Nephron progenitor cell (in vitro differentiated cells): ENCODE results near the gene ULK4.

Source experiments
- DNase-seq: peaks from one replicate; pipeline ENCODE4 v3.0.0; 2021
- H3K27ac Mint-ChIP-seq: 2 replicates; pipeline ENCODE4 v1.8.0; 2021; ENCODE audit warnings: mild to moderate bottlenecking, moderate library complexity, mixed read lengths
- H3K27me3 Mint-ChIP-seq: 2 replicates; pipeline ENCODE4 v1.8.0; 2021; ENCODE audit warnings: mild to moderate bottlenecking, low read depth, mixed read lengths; ENCODE audit not compliant: poor library complexity
- H3K36me3 Mint-ChIP-seq: 2 replicates; pipeline ENCODE4 v1.8.0; 2021; ENCODE audit warnings: low read depth, mixed read lengths
- H3K4me1 Mint-ChIP-seq: 2 replicates; pipeline ENCODE4 v1.8.0; 2021; ENCODE audit warnings: mixed read lengths
- H3K4me3 Mint-ChIP-seq: 2 replicates; pipeline ENCODE4 v1.8.0; 2021; ENCODE audit warnings: mild to moderate bottlenecking, moderate library complexity, mixed read lengths
- H3K9me3 Mint-ChIP-seq: 2 replicates; pipeline ENCODE4 v1.8.0; 2021; ENCODE audit warnings: mild to moderate bottlenecking, moderate library complexity, mixed read lengths
- TF ChIP-seq, protein P1 (sequence below): fragments of 200-600 bp; sonication (generic); IDR thresholded peaks from 2 replicates; pipeline ENCODE4 v1.5.0; 2021; ENCODE audit warnings: antibody characterized with exemption

The ULK4 gene

DNA sequence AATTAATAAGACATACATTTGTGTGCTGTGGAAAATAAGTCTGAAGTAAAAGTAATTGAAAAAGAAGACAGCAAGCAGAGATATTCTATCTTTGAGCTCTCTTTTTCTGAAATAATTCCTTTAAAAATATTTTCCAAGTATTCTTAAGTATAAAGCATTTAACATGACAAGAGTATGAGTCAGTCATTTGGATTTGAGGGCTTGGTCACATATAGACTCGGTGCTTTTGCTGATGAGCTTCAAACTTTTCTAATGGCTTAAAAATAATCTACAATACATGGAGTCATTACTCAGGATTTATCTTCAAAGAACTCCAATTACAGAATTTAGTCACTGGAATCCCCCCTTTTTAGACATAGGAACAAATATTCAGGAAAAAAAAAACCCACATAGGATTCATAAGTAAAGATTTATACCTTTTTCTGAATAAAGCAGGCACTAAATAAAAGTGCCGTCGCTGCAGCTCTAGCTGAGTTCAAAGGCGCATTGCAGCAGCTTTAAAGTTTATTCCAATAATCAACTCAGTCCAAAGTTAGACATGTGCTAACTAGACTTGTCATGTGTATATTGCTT lies 615.1 kb downstream of the ULK4 start:
- H3K4me3 Mint-ChIP-seq, result no peak overlapping the region
- peaks cover 22% of the 10 kb centered on the region for H3K9me3 Mint-ChIP-seq
- H3K27me3 Mint-ChIP-seq, result peaks cover 12% of the 10 kb centered on the region
- H3K4me1 Mint-ChIP-seq, result no peaks in the 10 kb centered on the region
- peaks cover 5% of the 10 kb centered on the region for H3K36me3 Mint-ChIP-seq
- TF ChIP-seq, protein P1, sequence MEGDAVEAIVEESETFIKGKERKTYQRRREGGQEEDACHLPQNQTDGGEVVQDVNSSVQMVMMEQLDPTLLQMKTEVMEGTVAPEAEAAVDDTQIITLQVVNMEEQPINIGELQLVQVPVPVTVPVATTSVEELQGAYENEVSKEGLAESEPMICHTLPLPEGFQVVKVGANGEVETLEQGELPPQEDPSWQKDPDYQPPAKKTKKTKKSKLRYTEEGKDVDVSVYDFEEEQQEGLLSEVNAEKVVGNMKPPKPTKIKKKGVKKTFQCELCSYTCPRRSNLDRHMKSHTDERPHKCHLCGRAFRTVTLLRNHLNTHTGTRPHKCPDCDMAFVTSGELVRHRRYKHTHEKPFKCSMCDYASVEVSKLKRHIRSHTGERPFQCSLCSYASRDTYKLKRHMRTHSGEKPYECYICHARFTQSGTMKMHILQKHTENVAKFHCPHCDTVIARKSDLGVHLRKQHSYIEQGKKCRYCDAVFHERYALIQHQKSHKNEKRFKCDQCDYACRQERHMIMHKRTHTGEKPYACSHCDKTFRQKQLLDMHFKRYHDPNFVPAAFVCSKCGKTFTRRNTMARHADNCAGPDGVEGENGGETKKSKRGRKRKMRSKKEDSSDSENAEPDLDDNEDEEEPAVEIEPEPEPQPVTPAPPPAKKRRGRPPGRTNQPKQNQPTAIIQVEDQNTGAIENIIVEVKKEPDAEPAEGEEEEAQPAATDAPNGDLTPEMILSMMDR, result no peak
- H3K27ac Mint-ChIP-seq, result no peak overlapping the region
- no peak for DNase-seq

DNA sequence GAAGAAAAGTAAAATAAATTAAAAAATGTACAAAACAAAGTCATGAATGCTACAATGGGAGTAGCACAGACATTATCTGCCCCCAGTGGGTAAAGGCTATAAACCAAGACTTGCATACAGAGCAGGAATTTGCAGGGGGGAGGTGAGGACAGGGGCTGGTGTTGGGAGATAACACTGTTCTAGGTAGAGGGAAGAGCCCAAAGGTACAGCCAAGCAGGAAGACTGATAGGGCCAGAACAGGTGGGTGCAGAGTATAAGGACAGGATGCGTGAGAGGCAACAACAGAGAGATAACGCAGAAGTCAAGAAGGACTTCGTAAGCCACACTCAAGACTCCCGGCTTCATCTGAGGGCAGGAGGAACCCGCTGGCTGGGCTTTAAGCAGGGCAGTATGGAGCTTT lies 616.1 kb downstream of the ULK4 start:
- Mint-ChIP-seq H3K27me3 (peaks cover 12% of the 10 kb centered on the region), H3K4me3 (no peak overlapping the region), H3K4me1 (no peaks in the 10 kb centered on the region), H3K27ac (no peak overlapping the region), H3K36me3 (peaks cover 5% of the 10 kb centered on the region), H3K9me3 (peaks cover 22% of the 10 kb centered on the region)
- DNase-seq, result no peak
- TF ChIP-seq, protein P1, result no peak

DNA sequence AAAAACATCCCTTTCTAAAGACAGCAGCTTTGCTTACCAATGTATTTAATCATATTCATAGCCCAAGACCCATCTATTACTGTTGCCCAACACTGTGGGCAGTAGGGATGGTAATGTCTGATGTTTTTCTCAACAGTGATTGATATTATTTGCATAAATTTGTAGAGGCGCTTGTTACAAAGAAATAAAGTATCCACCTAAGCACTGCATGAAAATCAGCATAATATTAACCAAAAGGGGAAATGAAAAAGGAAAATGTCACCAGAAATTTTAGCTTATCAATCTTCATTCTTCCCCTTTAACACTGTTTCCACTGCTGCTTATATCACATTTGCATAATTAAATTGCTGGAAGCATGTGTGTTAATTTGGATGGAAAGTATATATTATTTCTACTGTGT lies 622.1 kb downstream of the ULK4 start:
- Mint-ChIP-seq H3K4me1 (peaks cover 2% of the 10 kb centered on the region), H3K9me3 (peaks cover 19% of the 10 kb centered on the region), H3K36me3 (peaks cover 5% of the 10 kb centered on the region), H3K4me3 (no peak overlapping the region), H3K27ac (no peak overlapping the region), H3K27me3 (peaks cover 5% of the 10 kb centered on the region)
- TF ChIP-seq, protein P1, result no peak
- DNase-seq, result no peak

DNA sequence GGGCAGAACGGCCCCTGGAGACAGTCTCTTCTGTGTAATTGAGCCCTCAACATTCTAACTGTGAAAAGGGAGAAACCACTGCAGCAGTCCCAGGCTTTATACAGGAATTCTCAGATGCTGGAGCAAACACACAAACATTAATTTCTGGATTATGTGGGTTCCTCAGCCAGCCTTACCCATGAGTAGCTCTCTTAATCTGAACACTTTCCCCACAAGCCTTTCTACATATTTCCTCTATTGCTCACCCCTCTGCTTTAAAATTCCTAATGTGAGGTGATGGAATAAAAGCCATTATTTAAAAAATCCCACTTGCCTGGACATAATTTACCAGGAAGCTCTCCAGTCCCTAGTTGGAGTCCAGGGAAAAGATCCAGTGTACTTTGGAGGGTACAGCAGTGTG lies 623.6 kb downstream of the ULK4 start:
- Mint-ChIP-seq H3K9me3 (peaks cover 5% of the 10 kb centered on the region), H3K4me1 (peaks cover 6% of the 10 kb centered on the region), H3K27me3 (no peaks in the 10 kb centered on the region), H3K27ac (no peak overlapping the region), H3K4me3 (no peak overlapping the region), H3K36me3 (no peaks in the 10 kb centered on the region)
- TF ChIP-seq, protein P1, result no peak
- no peak for DNase-seq

DNA sequence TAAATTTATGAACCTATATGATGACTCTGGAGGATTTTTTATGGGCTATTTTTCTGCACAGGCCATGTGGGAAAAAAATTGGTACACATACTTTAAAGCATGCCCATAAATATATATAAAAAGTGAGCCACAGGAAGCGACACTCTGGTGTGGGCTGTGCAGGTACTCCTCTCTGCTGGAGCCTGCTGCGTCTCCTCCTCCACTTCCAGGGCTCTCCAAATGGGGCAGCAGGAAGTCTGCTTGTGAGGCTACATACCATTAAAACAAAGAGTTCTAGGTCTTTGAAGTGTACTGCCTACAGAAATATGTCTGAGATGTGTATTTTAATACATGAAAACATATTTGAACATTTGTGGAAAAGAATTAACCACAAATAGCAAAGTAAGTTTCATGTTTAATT lies 627.5 kb downstream of the ULK4 start:
- Mint-ChIP-seq H3K4me1 (peaks cover 27% of the 10 kb centered on the region), H3K9me3 (no peaks in the 10 kb centered on the region)

DNA sequence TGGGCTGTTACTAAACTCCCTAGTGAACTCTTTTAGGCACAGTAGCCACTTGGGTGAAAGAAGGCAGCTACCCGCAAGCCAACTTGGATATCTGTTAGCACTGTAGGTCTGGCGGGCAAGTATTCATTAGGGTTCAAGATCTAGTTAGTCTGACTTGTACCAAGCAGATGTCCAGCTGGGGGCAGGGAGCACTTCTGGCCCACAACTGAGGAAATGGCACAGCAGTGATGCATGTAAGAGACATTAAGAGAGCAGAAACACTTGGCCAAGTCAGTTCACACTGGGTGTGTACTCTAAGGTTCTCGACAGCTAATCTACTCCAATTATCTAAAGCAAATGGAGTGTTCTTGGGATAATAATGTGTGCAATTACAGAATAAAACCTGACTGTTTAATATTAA lies 630.9 kb downstream of the ULK4 start:
- DNase-seq, result no peak
- H3K4me1 Mint-ChIP-seq, result peaks cover 27% of the 10 kb centered on the region
- no peaks in the 10 kb centered on the region for H3K9me3 Mint-ChIP-seq
- no peak overlapping the region for H3K4me3 Mint-ChIP-seq
- H3K27ac Mint-ChIP-seq, result no peak overlapping the region
- H3K36me3 Mint-ChIP-seq, result no peaks in the 10 kb centered on the region
- TF ChIP-seq, protein P1, result no peak
- peaks cover 6% of the 10 kb centered on the region for H3K27me3 Mint-ChIP-seq

More for the DNA sequence above, 627.5 kb downstream of the ULK4 start:
- Mint-ChIP-seq H3K27ac (no peak overlapping the region), H3K4me3 (no peak overlapping the region), H3K27me3 (no peaks in the 10 kb centered on the region), H3K36me3 (no peaks in the 10 kb centered on the region)
- TF ChIP-seq, protein P1, result no peak
- no peak for DNase-seq
